ENCODE data around the gene SPSB3.

- TF ChIP-seq SMC3 (IDR thresholded peaks at IDR 0.05; ENCODE audit: low read depth, low read length) (no peak), CTCF (conservative IDR thresholded peaks at IDR 0.05; ENCODE audit: low read depth, low read length) (no peak), POLR2A (IDR thresholded peaks at IDR 0.05; ENCODE audit: low read depth, low read length) (no peak), CEBPB (IDR thresholded peaks at IDR 0.05; ENCODE audit: low read depth, low read length) (no peak)
- TF ChIP-seq, protein P1, sequence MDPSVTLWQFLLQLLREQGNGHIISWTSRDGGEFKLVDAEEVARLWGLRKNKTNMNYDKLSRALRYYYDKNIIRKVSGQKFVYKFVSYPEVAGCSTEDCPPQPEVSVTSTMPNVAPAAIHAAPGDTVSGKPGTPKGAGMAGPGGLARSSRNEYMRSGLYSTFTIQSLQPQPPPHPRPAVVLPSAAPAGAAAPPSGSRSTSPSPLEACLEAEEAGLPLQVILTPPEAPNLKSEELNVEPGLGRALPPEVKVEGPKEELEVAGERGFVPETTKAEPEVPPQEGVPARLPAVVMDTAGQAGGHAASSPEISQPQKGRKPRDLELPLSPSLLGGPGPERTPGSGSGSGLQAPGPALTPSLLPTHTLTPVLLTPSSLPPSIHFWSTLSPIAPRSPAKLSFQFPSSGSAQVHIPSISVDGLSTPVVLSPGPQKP (IDR thresholded peaks at IDR 0.05; ENCODE audit: borderline replicate concordance, low read depth, low read length) = no peak
- TF ChIP-seq, protein P2, sequence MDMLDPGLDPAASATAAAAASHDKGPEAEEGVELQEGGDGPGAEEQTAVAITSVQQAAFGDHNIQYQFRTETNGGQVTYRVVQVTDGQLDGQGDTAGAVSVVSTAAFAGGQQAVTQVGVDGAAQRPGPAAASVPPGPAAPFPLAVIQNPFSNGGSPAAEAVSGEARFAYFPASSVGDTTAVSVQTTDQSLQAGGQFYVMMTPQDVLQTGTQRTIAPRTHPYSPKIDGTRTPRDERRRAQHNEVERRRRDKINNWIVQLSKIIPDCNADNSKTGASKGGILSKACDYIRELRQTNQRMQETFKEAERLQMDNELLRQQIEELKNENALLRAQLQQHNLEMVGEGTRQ (IDR thresholded peaks at IDR 0.05; ENCODE audit: low read depth, low read length) = no peak
Measured at GRCh38 chr16:1831186-1832075, 49.1 kb upstream of the SPSB3 start.

All from IMR-90 (cell line).